PC-3 (cell line): ENCODE measurements around the gene FLG. TPM values are rescaled to one million over a fixed set of nuclear protein-coding genes. Genes with fewer than 3 reads are reported as not detected.

Experiments
- ATAC-seq: fragments of 200-7000 bp; cut with Tn5 transposase; 2 replicates; pipeline ENCODE4 v1.9.1; 2020; ENCODE audit warnings: mild to moderate bottlenecking, moderate library complexity
- BruUV-seq: library from RNA; stranded (reverse); fragments of 400-500 nt; replicated peaks from 2 replicates; lab custom pipeline; 2021; lab: Mats Ljungman, UMichigan
- CTCF ChIA-PET: fragments of 300-600 bp; sonication (Branson Sonifier 250); formaldehyde crosslinking; loops from one replicate; lab custom pipeline; 2022; ENCODE audit warnings: antibody characterized with exemption; lab: Charles Lee
- POLR2A ChIA-PET: fragments of 300-600 bp; sonication (Branson Sonifier 250); formaldehyde crosslinking; loops from one replicate; lab custom pipeline; 2022; ENCODE audit warnings: antibody characterized with exemption; ENCODE audit not compliant: unreplicated experiment; lab: Charles Lee
- DNase-seq: peaks from one replicate; pipeline ENCODE4 v3.0.0-alpha.2; 2015
- H2AFZ ChIP-seq: fragments of 300-600 bp; sonication (generic); 2 replicates; pipeline ENCODE4 v1.6.0; 2016; ENCODE audit warnings: antibody characterized with exemption, low read length
- H3F3A ChIP-seq: fragments of 300-600 bp; sonication (generic); one replicate; pipeline ENCODE4 v1.6.0; 2017; ENCODE audit warnings: antibody characterized with exemption, low read length, control low read depth, mild to moderate bottlenecking; ENCODE audit not compliant: unreplicated experiment
- H3K27ac ChIP-seq: fragments of 300-600 bp; sonication (generic); 2 replicates; pipeline ENCODE4 v1.5.1; 2016; ENCODE audit warnings: mild to moderate bottlenecking, low read length
- H3K27me3 ChIP-seq: fragments of 300-600 bp; sonication (generic); 2 replicates; pipeline ENCODE4 v1.6.1; 2016; ENCODE audit warnings: low read length, mixed read lengths
- H3K36me3 ChIP-seq: fragments of 300-600 bp; sonication (generic); 2 replicates; pipeline ENCODE4 v1.6.1; 2016; ENCODE audit warnings: low read depth, mixed run types, low read length, mixed read lengths
- H3K4me1 ChIP-seq: fragments of 300-600 bp; sonication (generic); 2 replicates; pipeline ENCODE4 v1.5.1; 2016; ENCODE audit warnings: low read length; ENCODE audit not compliant: insufficient read depth
- H3K4me2 ChIP-seq: fragments of 300-600 bp; sonication (generic); 2 replicates; pipeline ENCODE4 v1.6.0; 2016; ENCODE audit warnings: low read length
- H3K4me3 ChIP-seq: fragments of 300-600 bp; sonication (generic); 2 replicates; pipeline ENCODE4 v1.5.1; 2016; ENCODE audit warnings: mild to moderate bottlenecking, low read length, mixed read lengths
- H3K79me2 ChIP-seq: fragments of 300-600 bp; sonication (generic); 2 replicates; pipeline ENCODE4 v1.6.1; 2017; ENCODE audit warnings: low read length, mixed read lengths
- H3K9ac ChIP-seq: fragments of 300-600 bp; sonication (generic); 2 replicates; pipeline ENCODE4 v1.6.0; 2016; ENCODE audit warnings: mild to moderate bottlenecking, low read length
- H3K9me2 ChIP-seq: fragments of 300-600 bp; sonication (generic); replicated peaks from 2 replicates; pipeline ENCODE4 v1.6.1; 2016; ENCODE audit warnings: mixed run types, low read length, mixed read lengths
- H3K9me3 ChIP-seq: fragments of 300-600 bp; sonication (generic); 2 replicates; pipeline ENCODE4 v1.6.1; 2016; ENCODE audit warnings: low read length, mixed read lengths
- H4K20me1 ChIP-seq: fragments of 300-600 bp; sonication (generic); 2 replicates; pipeline ENCODE4 v1.6.1; 2016; ENCODE audit warnings: low read length, mixed read lengths
- EZH2 ChIP-seq: fragments of 300-600 bp; sonication (generic); IDR thresholded peaks from one replicate; pipeline ENCODE4 v1.6.1; 2017; ENCODE audit warnings: antibody characterized with exemption, mild to moderate bottlenecking, low read length; ENCODE audit not compliant: unreplicated experiment
- EZH2phosphoT487 ChIP-seq: fragments of 300-600 bp; sonication (generic); IDR thresholded peaks from 2 replicates; pipeline ENCODE4 v1.6.1; 2018; ENCODE audit warnings: mild to moderate bottlenecking, antibody characterized with exemption, low read length, borderline replicate concordance
- intact Hi-C: fragments of 100-400 bp; cut with micrococcal nuclease; formaldehyde crosslinking; loops from 2 replicates; pipeline ENCODE4 v1.9.0; 2023
- total RNA-seq: library from RNA; depleted of rRNA; stranded (reverse); fragments of >200 nt; gene quantifications from 2 replicates; pipeline ENCODE4 v1.2.3, GENCODE V29; 2014
- TF ChIP-seq, protein P1 (sequence below): fragments of 300-600 bp; sonication (generic); conservative IDR thresholded peaks from 2 replicates; pipeline ENCODE4 v1.5.1; 2017; ENCODE audit warnings: antibody characterized with exemption, low read depth, mild to moderate bottlenecking, low read length

The FLG gene
- total RNA-seq, 1 experiment from 2014 or later, result not detected

DNA sequence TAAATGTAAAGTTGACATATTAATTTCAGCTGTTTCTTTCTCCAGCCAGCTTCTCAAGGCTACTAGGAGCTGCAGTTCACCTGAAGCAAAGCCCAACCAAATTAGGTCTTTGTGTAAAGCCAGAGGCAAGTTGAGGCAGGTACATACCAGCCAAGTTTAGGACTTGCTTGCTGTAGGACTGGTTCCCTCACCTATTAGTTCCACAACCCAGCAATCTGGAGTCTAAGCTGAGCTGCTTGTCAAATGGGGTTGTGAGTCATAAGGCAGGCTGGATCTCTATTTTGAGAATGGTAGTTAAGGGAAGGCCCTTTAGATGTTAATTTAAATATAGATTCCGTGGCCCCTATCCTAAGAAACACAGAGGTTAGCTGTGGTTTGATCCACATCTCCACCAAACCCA lies 42.4 kb upstream of the FLG start:
- H3K27ac ChIP-seq, result no peak overlapping the region
- H3K9ac ChIP-seq, result no peak overlapping the region
- no peak for DNase-seq
- H2AFZ ChIP-seq, result no peak overlapping the region
- no peaks in the 10 kb centered on the region for H3K4me1 ChIP-seq
- ATAC-seq, result no peak
- peaks cover 9% of the 10 kb centered on the region; the same call in 1 of the 2 replicates for H3K27me3 ChIP-seq
- no TSS peak for BruUV-seq
- ChIA-PET POLR2A (no interaction called here), CTCF (no interaction called here)
- no peaks in the 10 kb centered on the region for H3K9me3 ChIP-seq
- no peak overlapping the region for H3K4me2 ChIP-seq
- H3F3A ChIP-seq, result no peaks in the 10 kb centered on the region
- H4K20me1 ChIP-seq, result no peaks in the 10 kb centered on the region
- intact Hi-C loops, result no loop called here
- no peaks in the 10 kb centered on the region for H3K79me2 ChIP-seq
- TF ChIP-seq, protein P1, sequence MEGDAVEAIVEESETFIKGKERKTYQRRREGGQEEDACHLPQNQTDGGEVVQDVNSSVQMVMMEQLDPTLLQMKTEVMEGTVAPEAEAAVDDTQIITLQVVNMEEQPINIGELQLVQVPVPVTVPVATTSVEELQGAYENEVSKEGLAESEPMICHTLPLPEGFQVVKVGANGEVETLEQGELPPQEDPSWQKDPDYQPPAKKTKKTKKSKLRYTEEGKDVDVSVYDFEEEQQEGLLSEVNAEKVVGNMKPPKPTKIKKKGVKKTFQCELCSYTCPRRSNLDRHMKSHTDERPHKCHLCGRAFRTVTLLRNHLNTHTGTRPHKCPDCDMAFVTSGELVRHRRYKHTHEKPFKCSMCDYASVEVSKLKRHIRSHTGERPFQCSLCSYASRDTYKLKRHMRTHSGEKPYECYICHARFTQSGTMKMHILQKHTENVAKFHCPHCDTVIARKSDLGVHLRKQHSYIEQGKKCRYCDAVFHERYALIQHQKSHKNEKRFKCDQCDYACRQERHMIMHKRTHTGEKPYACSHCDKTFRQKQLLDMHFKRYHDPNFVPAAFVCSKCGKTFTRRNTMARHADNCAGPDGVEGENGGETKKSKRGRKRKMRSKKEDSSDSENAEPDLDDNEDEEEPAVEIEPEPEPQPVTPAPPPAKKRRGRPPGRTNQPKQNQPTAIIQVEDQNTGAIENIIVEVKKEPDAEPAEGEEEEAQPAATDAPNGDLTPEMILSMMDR, result no peak
- TF ChIP-seq EZH2phosphoT487 (no peak), EZH2 (no peak)
- no peak overlapping the region for H3K4me3 ChIP-seq
- no peaks in the 10 kb centered on the region for H3K9me2 ChIP-seq
- no peaks in the 10 kb centered on the region for H3K36me3 ChIP-seq

DNA sequence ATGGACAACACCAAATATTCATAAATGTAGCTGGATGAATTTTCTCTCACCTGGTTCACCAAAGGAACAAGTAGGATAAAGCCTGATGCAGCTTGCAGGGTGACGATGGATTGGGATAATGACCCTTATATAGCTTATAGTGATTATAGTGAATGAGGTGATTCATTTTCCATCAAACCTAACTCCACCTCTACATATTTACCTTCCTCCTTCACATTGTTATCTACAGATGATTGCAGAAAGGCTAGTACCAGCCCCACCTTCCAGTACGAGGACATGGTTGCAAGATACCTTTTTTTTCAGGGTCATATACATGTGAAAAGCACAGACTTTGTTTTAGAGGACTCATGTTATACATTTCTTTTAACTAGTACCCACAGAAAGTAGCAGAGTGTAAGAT lies 34.9 kb upstream of the FLG start, which contains the start of gene FLG2:
Gene FLG2, minus strand, starts transcription at position 101 of the 400 bp plus-strand sequence. CDS start 1,122 bp downstream, outside the sequence.
- DNase-seq, result no peak
- Histone ChIP-seq H3K9ac (no peak within 1 kb of the TSS), H4K20me1 (no peaks in the 10 kb centered on the region), H3K27me3 (no peaks in the 10 kb centered on the region), H3K9me3 (no peaks in the 10 kb centered on the region), H3K4me1 (no peaks in the 10 kb centered on the region), H3K9me2 (no peaks in the 10 kb centered on the region), H2AFZ (no peak within 1 kb of the TSS), H3F3A (no peaks in the 10 kb centered on the region), H3K4me2 (no peak within 1 kb of the TSS), H3K79me2 (no peaks in the 10 kb centered on the region), H3K27ac (no peak within 1 kb of the TSS), H3K4me3 (no peak within 1 kb of the TSS), H3K36me3 (no peaks in the 10 kb centered on the region)
- no TSS peak for BruUV-seq
- POLR2A ChIA-PET, result no interaction called here
- TF ChIP-seq, protein P1, result no peak
- TF ChIP-seq EZH2phosphoT487, result no peak
- TF ChIP-seq EZH2, result no peak
- ATAC-seq, result no peak
- intact Hi-C loops, result no loop called here
- CTCF ChIA-PET, result no interaction called here

DNA sequence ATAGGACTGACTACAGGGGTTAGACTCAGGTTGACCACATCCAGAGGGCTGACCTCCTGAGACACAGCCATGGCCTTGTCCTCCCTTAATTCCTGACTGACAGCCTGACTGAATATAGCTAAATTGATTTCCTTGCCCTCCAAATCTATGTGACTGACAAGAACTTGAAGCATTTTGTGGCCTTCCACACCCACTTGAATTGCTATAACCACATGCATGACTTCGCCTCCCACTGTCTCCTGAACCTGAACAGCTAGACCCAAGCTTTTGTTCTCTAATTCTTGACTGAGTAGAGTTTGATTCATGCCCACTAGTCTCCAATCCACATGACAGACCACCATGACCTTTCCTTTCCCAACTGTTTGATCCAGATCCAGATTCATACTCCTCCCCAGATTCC lies 31.7 kb upstream of the FLG start:
- ChIA-PET CTCF (no interaction called here), POLR2A (no interaction called here)
- H3F3A ChIP-seq, result no peaks in the 10 kb centered on the region
- no peaks in the 10 kb centered on the region for H3K27me3 ChIP-seq
- H3K9me2 ChIP-seq, result no peaks in the 10 kb centered on the region
- no peaks in the 10 kb centered on the region for H4K20me1 ChIP-seq
- H3K9ac ChIP-seq, result no peak overlapping the region
- no peaks in the 10 kb centered on the region for H3K79me2 ChIP-seq
- ATAC-seq (no peak), DNase-seq (no peak)
- no TSS peak for BruUV-seq
- no peak overlapping the region for H3K4me2 ChIP-seq
- H3K27ac ChIP-seq, result no peak overlapping the region
- H3K9me3 ChIP-seq, result no peaks in the 10 kb centered on the region
- no peak overlapping the region for H2AFZ ChIP-seq
- intact Hi-C loops, result no loop called here
- no peaks in the 10 kb centered on the region for H3K36me3 ChIP-seq
- H3K4me3 ChIP-seq, result no peak overlapping the region
- no peaks in the 10 kb centered on the region for H3K4me1 ChIP-seq
- no peak for TF ChIP-seq EZH2phosphoT487
- TF ChIP-seq EZH2, result no peak
- TF ChIP-seq, protein P1, result no peak
